ENCODE data around the gene LARP1.

Gene LARP1

GRCh38 chr5:154755361-154756008 lies at the start of gene LARP1:
Gene LARP1, plus strand, starts transcription at chr5:154755377. Its CDS starts 381 bp downstream, at chr5:154755758.
- ATAC-seq = peak; percentile 13
- TF ChIP-seq CSRNP3 (CRISPR knock-in tag; IDR thresholded peaks at IDR 0.05) (no peak), BACH2 (CRISPR knock-in tag; IDR thresholded peaks at IDR 0.05; ENCODE audit: borderline replicate concordance) (no peak), CSDC2 (CRISPR knock-in tag; IDR thresholded peaks at IDR 0.05) (no peak), PATZ1 (CRISPR knock-in tag; IDR thresholded peaks at IDR 0.05; ENCODE audit: borderline replicate concordance) (peak; percentile 86; the same call in 1 of the 2 replicates), PPARA (CRISPR knock-in tag; IDR thresholded peaks at IDR 0.05; ENCODE audit: borderline replicate concordance) (no peak), SNAI2 (CRISPR knock-in tag; IDR thresholded peaks at IDR 0.05) (no peak), ARNTL (CRISPR knock-in tag; IDR thresholded peaks at IDR 0.05; ENCODE audit: borderline replicate concordance, low read depth) (no peak), ZNF8 (CRISPR knock-in tag; IDR thresholded peaks at IDR 0.05) (no peak), TSHZ2 (CRISPR knock-in tag; IDR thresholded peaks at IDR 0.05) (0 out of 2 replicates have a peak, but pooled peaks have one; percentile 16), ISL1 (CRISPR knock-in tag; IDR thresholded peaks at IDR 0.05) (no peak), CREB5 (CRISPR knock-in tag; IDR thresholded peaks at IDR 0.05; ENCODE audit: low read depth) (no peak), POU6F1 (CRISPR knock-in tag; IDR thresholded peaks at IDR 0.05; ENCODE audit: borderline replicate concordance, low read depth) (no peak), GLIS3 (CRISPR knock-in tag; IDR thresholded peaks at IDR 0.05) (no peak), TCF4 (CRISPR knock-in tag; IDR thresholded peaks at IDR 0.05; ENCODE audit: borderline replicate concordance) (no peak), ESRRG (CRISPR knock-in tag; IDR thresholded peaks at IDR 0.05) (no peak)

GRCh38 chr5:154706416-154706815 lies 48.8 kb upstream of the LARP1 start:
- ATAC-seq = no peak
- TF ChIP-seq GLIS3 (CRISPR knock-in tag; IDR thresholded peaks at IDR 0.05) = no peak
- no peak for TF ChIP-seq CREB5 (CRISPR knock-in tag; IDR thresholded peaks at IDR 0.05; ENCODE audit: low read depth)
- TF ChIP-seq TCF4 (CRISPR knock-in tag; IDR thresholded peaks at IDR 0.05; ENCODE audit: borderline replicate concordance) = no peak
- TF ChIP-seq TSHZ2 (CRISPR knock-in tag; IDR thresholded peaks at IDR 0.05) = no peak
